GM19468 (cell line): ENCODE data around the gene BCKDHB.

ENCODE experiments used
- ATAC-seq: cut with Tn5 transposase; IDR thresholded peaks from one replicate; pipeline ENCODE4 v1.9.1; 2021; ENCODE audit warnings: mild to moderate bottlenecking, moderate library complexity, moderate number of reproducible peaks; ENCODE audit not compliant: unreplicated experiment; ENCODE audit errors: extremely low read depth

The BCKDHB gene

DNA sequence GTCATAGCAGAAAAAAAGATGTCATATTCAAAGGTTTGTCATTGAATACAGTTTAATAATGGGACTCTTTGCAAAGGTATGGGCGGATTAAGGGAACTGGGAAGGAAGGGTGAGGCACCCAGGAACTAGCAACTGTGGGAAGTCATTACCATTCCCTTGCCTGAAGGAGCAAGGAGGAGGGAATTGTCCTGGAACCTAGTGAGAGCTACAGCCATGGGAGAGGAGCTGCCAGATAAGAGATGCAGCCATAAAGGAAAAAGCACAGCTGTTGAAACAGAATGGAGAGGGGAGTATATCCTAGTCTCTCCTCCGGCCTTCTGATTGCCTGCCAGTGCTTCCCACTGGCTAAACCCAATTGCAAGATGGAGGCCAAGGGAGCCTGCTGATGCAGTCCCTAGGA is 250.6 kb downstream of the BCKDHB start:
- no peak for ATAC-seq

DNA sequence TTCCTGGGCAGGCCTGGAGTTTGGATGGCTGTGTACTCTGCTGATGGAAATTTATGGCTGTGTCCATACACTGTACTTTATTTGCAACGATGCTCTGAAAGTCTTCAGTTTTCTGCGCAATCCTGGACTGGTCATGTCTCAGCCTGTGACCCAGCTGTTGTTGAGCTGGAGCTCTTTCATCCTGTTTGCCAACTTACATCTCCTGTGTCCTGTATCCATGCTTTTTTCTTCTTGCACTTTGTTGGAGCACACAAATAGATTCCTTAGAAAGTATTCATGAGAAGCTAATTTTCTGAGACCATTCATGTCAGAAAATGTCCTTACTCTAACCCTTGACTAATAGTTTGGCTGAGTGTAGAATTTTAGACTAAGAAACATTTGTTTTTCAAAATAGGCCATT is 251.2 kb downstream of the BCKDHB start:
- no peak for ATAC-seq

DNA sequence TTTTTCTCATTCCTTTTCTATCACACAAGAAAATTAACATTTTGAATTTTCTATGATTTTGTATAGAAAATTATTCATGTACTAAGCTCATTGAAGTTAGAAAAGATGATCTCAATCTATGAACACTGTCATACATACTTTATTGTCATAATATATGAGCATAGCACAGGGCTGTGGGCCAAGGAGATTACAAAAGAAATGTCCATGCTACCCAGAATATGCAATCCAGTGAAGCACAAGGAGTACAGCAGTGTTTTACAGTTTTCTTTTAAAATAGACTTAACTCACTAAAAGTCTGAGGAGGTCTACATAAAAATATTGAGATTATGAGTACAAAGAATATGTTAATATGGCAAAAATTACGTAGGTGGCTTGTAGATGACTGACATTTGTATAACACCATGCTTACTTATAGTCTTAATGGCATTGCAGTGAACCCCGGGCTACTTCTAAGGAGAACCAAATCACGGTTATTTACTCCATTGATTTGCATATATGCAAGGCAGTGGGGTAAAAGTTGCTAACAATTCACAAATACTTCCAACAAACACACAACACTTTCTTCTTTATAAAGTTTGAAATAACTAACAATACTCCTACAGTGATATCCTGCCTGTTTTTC is 257.1 kb downstream of the BCKDHB start:
- ATAC-seq: no peak

DNA sequence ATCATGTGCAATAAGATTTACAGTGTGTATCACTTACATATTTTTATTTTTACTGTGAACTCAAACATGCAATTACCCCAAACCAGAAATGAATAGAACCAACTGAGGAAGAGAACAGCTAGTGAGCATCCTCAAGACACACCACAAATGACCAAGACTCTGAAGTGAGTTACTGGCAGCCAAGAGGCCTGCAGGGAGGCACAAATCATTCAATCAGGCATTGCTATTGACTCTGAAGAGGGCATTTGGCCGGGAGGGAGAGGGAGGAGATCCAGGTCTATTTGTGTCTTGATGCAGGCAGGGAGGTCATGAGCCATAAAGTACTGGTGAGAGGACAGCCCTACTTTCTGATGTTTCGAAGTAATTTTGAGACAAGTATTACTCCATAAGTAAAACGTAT is 257.7 kb downstream of the BCKDHB start:
- no peak for ATAC-seq

DNA sequence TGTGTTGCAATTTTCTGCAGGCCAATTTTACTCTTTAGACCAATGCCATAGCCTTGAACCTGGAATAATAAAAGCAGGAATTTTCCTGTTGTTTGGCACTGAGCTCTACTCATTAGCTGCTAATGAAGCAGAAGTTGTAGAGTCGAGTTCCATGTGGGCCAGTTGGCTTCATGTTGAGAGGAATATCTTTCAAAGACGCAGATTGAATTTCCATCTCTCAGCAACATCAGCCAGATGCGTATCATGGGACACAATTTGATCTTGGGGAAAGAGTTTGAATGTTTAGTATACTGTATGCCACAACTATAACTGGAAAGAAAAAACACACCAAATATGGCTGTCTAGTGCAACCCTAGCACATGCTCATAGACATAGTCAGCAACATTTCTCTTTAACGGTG is 259.6 kb downstream of the BCKDHB start:
- ATAC-seq: no peak

DNA sequence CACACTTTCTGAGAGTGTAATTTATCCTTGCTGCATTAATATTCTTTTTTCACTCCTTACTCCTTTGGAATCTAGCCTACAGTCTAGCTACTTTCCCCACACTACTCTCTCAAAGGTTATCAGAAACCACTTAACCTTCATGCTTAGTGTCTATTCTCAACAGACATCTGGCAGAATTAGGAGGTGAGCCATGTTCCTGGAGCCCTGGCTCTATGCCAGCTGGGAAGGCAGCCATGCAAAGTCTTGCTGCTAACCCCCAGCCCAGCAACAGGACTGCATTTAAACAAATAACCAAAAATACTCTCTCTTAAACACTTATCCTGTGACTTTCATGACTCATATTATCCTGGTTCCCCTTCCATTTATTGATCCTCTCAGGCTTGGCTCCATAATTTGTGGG is 260.2 kb downstream of the BCKDHB start:
- ATAC-seq: no peak

DNA sequence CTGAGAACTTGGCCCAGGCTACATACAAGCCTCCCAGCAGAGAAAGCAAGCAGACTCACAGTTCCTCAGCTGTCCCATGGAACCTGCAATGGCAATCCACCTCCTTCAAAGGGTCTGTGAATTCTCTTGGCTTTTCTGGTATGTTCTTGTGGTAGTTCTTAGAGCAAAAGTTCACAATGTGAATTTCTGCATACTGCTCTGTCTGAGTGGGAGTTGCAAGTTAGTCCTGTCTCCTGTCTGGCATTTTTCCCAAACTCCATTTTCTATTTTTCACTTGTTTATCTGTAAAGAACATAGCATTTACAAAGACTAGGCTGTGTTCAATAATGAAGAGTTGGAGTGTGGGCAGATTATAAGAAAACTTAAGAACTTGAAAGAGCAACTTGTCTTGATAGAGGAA is 269.9 kb downstream of the BCKDHB start:
- no peak for ATAC-seq

DNA sequence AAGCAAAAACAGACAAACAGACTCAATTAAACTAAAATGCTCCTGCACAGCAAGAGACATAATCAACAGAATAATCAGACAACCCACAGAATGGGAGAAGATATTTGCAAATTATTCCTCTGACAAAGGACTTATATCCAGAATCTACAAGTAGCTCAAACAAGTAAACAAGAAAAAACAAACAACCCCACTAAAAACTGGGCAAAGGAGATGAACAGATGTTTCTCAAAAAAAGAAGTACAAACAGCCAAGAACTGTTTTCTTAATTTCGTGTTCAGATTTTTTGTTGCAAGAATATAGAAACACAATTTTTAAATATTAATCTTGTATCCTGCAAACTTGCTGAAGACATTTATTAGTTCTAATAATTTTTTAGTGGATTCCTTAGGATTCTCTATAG is 274.1 kb downstream of the BCKDHB start:
- no peak for ATAC-seq

DNA sequence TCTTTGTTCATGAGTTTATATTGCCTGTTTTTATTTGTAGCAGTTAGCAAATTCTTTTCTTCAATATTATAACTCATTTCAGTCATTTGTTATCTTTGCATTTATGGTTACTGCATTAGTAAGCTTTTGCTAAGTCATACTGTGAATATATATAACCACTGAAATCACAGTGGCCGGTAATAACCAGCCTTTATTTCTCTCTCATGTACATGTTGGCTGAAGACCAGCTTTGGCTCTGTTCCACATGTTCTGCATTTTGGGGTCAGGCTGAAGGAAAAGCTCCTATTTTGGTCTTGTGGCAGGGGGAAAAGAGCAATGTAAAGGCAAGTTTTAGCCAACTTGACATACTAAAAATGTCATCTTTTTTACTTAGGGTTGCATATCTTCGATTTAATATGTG is 276.3 kb downstream of the BCKDHB start:
- no peak for ATAC-seq

DNA sequence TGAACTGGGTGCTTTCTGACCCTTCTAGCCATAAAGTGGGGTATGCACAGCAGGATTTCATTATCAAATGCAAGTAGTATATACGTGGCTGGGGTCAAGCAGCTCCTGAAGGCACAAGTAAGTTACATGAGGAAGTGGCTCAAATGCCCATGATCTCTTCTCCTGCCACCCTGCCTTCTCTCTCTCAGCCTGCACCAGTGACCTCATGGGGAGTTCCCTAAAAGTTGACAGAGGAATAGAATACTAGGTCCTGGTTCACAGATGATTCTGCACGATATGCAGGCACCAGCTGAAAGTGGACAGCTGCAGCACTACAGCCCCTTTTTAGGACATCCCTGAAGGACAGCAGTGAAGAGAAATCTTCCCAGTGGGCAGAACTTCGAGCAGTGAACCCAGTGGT is 282.0 kb downstream of the BCKDHB start:
- ATAC-seq: no peak
